Measurements from ENCODE around the gene STK4. TPM values are rescaled to one million over a fixed set of nuclear protein-coding genes. Genes with fewer than 3 reads are reported as not detected.
"Not testable (repeated sequence)": the region's sequence is repeated elsewhere in the genome, so short reads cannot be mapped to it uniquely, and the experiment has no call there.

STK4 gene
- total RNA-seq, 2 donors from 2014 or later: 29.0 to 30.1 TPM

DNA sequence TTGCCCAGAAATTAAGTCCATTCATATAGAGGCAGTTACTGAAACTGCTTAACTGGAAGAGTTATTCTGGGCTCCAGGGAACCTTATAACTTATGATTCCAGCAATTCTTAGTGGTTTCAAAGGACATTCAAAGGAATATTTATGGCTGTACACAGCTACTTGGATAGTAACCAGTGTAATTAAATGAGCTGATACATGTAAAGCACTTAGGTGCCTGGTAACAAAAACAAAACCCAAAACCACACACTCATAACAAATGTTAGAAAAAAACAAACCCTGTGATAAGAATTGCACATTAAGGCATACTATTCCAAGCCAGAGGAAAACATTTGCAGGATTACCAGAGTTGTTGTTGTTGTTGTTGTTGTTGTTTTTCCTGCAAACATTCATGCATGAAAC lies 51.5 kb downstream of the STK4 start:
- intact Hi-C loops (cut with DNase I): no loop called here

DNA sequence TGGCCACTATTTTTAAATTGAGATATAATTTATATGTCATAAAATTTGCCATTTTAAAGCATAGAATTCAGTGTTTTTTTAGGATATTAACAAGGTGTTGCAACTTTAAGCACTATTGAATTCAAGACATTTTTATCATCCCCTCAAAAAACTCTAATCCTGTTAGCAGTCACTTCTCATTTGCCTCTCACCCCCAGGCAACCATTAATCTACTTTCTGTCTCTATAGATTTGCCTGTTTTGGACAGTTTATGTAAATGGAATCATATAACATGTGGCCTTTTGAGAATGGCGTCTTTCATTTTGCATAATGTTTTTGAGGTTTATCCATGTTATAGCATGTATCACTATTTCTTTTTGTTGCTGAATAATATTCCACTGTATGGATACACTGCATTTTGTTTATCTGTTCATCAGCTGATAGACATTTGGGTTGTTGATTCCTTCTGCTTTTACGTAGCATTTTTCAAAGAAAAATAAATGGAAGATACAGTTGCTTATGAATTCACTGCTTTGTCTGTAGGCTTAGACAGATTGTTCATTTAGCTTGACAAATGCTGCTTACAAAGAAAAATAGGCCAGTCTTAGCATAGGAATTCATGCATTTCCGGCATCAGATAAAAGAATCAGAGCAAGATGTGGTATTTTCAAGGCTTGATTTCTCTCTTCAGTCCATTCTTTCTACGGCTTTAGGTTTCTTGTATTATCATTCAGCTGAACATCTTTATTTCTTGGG lies 52.9 kb downstream of the STK4 start:
- no peak for DNase-seq (ENCODE audit: low spot score)
- intact Hi-C loops (cut with DNase I): no loop called here

More for the DNA sequence above, 51.5 kb downstream of the STK4 start:
- DNase-seq (ENCODE audit: low spot score): no peak

DNA sequence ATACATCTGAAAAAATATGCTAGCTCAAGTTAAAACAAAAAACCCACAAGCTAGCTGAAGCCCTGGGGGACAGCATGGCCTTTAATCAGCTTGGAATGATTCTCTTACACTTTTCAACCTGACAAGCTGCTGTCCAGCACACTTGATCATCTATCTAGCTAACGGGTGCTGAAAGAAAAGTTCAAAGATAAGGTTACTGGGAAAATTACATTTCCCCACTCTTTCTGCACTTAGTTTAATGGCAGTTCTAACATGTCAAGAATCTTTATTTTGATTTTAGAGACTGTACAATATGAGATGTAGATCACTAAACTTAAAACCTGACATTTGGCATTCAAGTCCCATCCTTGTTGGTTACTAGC lies 53.4 kb downstream of the STK4 start:
- intact Hi-C loops (cut with DNase I): no loop called here

DNA sequence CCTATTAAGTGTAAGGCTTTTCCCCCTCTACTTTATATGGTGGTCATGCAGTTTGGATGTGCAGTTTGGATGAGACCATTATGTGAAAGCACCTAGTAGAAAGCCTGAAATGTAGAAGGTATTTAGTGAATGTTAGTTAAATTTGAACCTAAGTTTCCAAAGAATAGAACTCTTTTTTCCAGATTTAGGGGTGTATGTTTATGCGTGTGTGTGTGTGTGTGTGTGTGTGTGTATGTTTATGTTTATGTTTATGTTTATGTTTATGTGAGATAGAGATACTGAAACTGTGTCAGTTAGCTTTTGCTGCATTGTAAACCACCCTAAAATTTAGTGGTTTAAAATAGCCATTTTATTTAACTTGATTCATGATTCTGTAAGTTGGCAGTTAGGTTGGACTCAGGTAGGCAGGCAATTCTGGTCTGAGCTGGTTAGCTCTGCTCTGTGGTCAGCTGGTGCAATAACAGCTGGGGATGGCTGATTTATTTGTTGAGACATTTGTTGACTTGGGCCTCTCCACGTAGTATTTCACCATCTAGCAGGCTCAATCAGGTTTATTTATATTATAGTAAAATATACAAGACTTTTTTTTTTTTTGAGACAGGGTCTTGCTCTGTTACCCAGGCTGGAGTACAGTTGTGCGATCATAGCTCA lies 54.0 kb downstream of the STK4 start:
- DNase-seq (ENCODE audit: low spot score): no peak
- intact Hi-C loops (cut with DNase I): no loop called here

More for the DNA sequence above, 53.4 kb downstream of the STK4 start:
- DNase-seq (ENCODE audit: low spot score): no peak

DNA sequence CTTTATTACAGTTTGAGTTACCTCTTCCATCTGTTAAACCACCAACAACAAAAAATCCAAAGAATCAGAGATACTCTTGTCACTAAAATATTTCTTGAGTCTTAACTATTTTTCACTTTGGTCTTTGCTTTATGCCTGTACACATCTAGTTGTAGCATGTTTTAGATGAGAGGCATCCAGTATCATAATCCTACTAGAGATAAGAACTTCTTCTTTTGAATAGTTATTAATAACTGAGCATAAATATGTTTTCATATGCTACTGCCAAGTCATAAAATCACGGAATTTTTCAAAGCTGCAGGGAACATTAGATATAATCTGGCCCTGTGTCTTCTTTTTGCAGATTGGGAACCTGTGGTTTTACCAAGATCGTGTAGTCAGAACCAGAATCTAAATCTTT lies 55.3 kb downstream of the STK4 start:
- intact Hi-C loops (cut with DNase I): no loop called here
- no peak for DNase-seq (ENCODE audit: low spot score)

DNA sequence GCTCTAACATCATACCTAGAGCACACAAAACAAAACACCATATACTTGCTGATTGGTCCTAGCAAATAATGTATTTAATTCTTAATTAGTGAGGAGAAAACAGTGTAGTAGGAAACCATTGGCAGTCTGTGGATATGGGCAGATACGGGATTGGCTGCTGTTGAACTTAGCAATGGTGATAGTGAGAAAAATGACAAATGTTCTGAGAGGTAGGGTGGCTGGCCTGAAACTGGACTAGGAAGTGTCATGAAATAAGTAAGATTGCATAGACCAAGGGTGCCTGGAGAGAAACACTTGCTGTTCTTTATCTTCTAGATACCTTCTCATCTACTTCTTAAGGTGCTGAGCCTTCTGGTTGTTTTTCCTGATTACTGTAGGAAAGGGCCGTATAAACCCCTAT lies 56.8 kb downstream of the STK4 start:
- intact Hi-C loops (cut with DNase I); DNase-seq (ENCODE audit: low spot score): not testable (repeated sequence)

DNA sequence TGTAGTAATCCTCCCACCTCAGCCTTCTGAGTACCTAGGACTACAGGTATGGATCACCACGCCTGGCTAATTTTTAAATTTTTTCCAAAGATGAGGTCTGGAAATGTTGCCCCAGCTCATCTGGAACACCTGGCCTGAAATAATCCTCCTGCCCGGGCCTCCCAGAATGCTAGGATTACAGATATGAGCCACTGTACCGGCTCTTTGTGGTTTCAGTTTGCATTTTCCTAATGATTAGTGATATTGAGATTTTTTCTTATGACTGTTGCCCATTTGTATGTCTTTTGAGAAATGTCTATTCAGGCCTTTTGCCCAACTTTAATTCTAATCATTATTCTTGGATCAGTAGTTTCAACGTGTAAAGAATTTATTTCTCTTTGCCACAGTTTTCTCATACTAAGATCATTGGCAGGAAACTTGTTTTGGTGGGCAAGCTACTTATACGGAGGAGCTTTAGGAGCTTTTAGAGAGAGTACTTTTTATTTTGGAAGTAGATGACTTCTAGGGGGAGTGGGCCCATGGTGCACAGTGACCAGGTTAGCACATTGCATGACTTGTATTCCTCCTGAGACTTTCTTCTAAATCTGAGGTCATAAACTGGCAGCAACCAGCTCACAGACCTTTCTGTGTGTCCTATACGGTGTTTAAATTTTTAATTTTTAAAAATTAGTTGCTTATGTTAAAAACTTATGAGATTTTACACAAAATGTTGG lies 62.3 kb downstream of the STK4 start:
- DNase-seq (ENCODE audit: low spot score): no peak
- intact Hi-C loops (cut with DNase I): no loop called here

DNA sequence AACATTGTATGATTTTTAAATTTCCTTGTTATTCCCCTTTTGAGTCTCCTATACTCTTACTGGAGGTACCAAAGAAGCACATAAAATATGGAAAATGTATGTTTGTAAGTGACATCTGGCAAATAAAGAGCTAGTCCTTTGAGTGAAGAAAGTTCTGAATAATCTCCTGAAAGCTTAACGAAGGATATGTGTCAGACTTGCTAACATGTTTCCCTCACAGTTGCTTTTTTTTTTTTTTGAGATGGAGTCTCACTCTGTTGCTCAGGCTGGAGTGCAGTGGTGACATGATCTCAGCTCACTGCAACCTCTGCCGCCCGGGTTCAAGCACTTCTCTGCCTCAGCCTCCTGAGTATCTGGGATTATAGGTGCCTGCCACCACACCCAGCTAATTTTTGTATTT lies 63.6 kb downstream of the STK4 start:
- intact Hi-C loops (cut with DNase I): no loop called here
- no peak for DNase-seq (ENCODE audit: low spot score)

DNA sequence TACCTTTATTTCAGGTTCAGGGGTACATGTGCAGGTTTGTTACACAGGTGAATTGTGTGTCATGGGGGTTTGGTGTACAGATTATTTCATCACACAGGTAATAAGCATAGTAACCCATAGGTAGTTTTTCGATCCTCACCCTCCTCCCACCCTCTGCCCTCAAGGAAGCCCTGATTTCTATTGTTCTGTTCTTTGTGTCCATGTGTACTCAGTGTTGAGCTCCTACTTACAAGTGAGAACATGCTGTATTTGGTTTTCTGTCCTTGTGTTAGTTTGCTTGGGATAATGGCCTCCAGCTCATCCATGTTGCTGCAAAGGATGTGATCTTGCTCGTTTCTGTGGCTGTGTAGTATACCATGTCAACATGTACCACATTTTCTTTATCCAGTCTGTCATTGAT lies 66.0 kb downstream of the STK4 start:
- no peak for DNase-seq (ENCODE audit: low spot score)
- intact Hi-C loops (cut with DNase I): no loop called here

DNA sequence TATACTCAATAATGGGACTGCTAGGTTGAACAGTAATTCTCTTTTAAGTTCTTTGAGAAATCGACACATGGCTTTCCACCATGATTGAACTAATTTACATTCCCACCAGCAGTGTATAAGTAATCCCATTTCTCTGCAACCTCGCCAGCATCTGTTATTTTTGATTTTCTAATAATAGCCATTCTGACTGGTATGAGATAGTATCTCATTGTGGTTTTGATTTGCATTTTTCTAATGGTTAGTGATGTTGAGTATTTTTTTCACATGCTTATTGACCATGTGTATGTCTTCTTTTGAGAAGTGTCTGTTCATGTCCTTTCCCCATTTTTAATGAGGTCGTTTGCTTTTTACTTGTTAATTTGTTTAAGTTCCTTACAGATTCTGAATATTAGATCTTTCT lies 66.5 kb downstream of the STK4 start:
- intact Hi-C loops (cut with DNase I): no loop called here
- no peak for DNase-seq (ENCODE audit: low spot score)

DNA sequence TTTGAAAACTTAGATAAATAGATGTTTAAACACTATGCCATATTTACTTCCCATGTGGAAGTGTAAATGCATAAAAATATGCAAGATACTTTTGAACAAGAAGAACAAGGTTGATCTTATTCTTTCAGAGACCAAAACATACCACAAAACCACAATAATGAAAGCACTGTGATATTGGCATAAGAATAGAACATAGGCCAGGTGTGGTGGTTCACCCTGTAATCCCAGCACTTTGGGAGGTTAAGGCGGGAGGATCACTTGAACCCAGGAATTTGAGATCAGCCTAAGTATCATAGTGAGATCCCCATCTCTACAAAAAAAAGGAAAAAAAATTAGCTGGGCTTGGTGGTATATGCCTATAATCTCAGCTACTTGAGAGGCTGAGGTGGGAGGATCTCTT lies 68.1 kb downstream of the STK4 start:
- intact Hi-C loops (cut with DNase I): no loop called here
- no peak for DNase-seq (ENCODE audit: low spot score)

DNA sequence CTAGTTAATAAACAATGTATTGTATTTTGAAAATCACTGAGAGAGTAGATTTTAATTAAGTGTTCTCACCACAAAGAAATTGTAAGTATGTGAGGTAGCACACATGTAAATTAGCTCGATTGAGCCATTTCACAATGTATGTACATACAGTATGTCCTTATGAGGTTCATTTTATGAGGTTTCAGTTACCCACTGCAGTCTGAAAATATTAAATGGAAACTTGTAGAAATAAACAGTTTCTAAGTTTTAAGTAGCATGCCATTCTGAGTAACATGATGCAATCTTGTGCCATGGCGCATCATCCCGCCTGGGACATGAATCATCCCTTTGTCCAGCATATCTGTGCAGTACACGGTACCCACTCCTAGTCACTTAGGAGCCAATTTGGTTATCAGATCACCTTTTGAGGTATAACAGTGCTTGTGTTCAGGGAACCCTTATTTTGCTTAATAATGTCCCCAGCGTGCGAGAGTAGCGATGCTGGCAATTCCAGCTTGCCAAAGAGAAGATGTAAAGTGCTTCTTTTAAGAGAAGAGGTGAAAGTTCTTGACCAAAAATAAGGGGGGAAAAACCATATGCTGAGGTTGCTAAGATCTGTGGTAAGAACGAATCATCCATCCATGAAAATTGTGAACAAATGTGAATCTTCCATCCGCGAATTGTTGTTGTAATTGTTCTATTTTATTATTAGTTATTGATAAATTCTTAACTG lies 69.9 kb downstream of the STK4 start:
- DNase-seq (ENCODE audit: low spot score): no peak
- intact Hi-C loops (cut with DNase I): no loop called here

DNA sequence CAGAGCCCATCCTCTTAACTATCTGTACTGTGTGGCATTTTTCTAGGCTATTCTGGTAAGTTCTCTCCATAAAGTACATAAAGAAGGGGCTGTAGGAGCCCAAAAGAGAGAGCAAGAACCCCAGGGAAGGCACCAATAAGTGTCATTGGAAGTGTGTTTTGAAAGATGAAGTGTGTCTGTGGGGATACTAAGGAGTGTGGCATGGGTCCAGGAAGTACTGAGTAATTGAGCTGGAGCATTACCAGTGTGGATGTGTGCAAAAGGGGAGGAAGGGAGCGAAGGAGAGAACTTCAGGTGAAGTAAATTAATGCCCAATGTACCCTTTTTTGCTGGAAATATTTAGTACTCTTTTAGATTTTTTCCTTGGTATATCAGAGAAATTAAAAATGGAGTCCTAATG lies 70.7 kb downstream of the STK4 start:
- no peak for DNase-seq (ENCODE audit: low spot score)
- intact Hi-C loops (cut with DNase I): no loop called here

DNA sequence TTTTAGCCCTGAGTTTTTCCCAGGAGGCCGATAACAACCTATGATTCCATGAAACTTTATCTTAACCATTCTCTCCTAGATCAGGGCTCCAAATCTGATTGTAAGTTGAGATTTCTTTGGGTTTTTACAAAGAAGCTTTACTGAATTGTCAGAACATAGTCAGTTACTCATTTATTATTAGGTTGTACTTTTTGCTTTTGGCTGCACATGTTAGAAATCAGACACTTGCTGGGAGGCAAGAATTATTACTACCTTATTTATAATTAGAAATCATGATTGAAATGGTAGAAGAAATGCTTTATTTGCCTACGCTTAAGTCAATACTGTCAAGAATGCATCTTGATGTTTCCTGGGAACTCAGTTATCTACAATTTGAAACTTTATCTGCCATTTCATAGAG lies 71.3 kb downstream of the STK4 start:
- intact Hi-C loops (cut with DNase I): no loop called here
- no peak for DNase-seq (ENCODE audit: low spot score)

DNA sequence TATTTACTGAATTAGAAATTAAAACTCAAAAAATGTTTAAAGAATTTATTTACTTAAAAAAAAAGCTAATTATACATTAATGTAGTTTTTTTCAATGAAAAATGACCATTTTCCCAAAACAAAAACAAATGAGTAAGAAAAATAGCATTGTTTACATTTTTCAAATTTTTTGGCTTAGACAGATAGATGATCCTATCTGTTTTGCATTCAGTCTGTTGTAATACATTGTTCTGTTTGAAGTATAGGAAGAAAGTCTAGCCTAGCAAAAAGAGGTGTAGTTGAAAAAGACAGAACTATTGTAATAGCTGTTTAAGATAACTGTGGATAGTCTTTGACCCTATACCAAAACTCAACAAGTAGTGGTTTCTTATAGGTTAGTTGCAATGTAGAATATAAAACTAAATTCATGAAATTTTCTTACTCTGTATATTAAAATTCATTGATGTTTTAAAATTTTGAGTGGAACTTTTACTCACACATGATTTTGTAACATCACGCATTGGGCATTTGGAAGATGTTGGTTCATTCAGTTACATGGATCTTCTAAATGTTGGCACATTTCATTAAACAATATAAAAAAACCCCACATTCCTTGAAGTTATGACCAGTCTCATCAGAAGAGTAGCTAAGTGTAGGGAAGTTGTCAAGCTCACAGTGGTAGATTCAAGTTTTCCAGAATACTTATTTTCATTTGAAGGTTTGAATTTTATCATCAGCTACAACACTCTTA lies 72.6 kb downstream of the STK4 start:
- intact Hi-C loops (cut with DNase I): no loop called here
- no peak for DNase-seq (ENCODE audit: low spot score)

DNA sequence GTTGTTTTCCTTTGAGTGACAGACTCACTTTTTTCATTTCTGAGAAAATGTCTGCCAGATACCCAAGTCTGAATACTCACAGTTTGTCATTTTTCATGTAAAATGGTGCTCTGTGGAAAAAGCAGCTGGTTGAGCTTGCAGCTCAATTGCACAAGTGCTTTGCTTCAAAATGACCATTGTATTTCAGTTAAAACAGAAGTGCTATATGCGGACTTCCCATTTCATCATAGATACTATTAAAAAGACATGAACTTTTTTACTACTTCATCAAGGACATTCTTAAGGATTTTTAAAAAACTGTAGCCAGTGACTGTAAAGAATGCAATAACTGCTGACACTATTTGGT lies 73.1 kb downstream of the STK4 start:
- DNase-seq (ENCODE audit: low spot score): no peak
- intact Hi-C loops (cut with DNase I): no loop called here

DNA sequence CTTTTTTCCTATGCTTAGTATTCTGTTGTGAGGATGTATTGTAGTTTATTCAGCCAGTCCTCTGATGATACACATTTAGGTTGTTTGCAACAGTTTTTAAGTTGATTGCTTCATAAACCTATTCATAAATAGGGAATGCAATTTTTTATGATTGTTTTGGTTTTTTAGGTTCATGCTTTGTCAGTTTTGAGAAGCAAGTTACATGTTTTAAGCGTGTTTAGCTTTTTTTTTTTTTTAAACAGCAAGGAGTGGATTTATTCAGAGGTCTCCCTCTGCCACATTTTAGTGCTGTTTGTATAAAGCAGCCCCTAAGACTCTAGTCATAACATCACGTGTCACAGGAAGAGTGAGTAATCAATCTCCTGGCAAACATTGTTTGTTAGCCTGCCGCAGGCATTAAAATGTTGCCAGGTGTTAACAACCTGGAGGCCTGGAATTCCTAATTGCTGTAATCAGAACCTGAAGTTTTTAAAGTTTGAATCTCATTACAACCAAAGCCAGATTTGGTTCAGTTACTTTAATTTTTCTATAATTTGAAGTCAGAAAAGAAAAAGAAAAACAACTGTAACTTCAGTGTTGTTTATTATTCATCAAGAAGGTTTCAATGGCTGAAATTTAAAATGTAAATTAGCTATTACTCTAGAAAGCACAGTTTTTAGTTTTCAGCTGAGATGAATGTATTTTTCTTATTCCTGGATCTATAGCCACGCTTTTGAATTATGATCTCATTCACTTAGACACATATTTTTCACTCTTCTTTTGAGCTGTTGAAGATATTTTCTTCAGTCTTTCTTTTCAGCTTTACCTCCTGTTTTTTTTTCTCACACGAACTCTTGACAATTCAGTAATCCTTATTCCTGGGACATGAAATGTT lies 75.4 kb downstream of the STK4 start:
- intact Hi-C loops (cut with DNase I): loop anchor here in 1 of 2 donors (2.0 kb wide), 1 partner anchor 57 kb away; no protein-coding TSS in a partner anchor
- DNase-seq (ENCODE audit: low spot score): no peak

DNA sequence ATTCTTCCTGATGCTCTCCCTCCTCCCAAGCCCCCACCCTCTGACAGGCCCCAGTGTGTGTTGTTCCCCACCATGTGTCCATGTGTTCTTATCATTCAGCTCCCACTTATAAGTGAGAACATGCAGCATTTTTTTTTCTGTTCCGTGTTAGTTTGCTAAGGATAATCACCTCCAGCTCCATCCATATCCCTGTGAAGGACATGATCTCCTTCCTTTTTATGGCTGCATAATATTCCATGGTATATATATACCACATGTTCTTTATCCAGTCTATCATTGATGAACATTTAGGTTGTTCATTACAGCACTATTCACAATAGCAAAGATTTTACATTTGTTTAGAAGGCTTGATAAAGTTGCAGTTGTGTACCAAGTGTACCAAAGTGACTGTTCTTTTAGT lies 76.7 kb downstream of the STK4 start:
- no peak for DNase-seq (ENCODE audit: low spot score)
- intact Hi-C loops (cut with DNase I): loop anchor here in 1 of 2 donors (2.0 kb wide), 1 partner anchor 56 kb away; no protein-coding TSS in a partner anchor
